NCI-H1105 (cell line): Measurements from ENCODE around the gene SLC23A3.

Experiments
- DNase-seq: peaks from one replicate; lab custom pipeline; 2025; lab: John Stamatoyannopoulos, UW

SLC23A3 gene

GRCh38 chr2:219142329-219142728 is 27.5 kb downstream of the SLC23A3 start:
- DNase-seq = no peak

- DNase-seq = no peak
These were observed 29.1 kb downstream of the SLC23A3 start for GRCh38 chr2:219140722-219141121.

DNA sequence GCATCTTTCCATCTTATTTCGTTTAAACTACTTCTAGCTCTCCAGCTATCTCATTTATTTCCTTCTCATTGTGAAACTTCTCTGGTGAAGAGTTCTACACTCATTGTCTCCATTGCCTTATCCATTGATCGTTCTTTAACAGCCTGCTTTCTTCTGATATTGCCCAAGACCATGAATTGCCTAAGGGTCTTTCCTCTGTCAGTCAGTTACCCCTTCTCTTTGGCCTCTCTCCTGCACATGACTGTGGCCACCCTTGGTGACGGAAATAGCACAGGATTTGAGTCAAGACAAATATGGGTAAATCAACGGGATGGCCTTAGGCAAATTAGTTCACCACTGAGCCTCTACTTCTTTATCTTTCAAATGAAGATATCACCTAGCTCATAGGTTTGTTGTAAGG is 35.9 kb downstream of the SLC23A3 start:
- no peak for DNase-seq

- no peak for DNase-seq
These were observed 38.1 kb downstream of the SLC23A3 start for GRCh38 chr2:219131744-219132143.

DNA sequence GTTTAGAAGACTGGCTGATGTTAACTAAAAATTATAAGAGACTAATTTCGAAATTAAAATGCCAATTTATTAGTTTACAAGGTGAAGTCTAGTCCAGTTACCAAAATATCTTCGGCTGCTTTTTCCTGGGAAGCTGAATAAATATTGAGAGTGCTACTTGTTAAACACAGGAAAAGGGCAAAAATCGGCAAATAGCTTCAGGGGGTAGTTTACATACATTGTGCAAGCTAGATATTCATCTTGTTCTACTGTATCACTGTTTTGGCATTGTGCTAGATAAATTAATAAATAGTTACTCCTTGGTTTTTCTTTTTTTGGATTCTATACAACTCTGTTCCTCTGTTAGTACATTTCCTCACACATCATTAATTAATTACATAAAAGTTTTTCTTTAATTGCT is 38.5 kb downstream of the SLC23A3 start:
- no peak for DNase-seq

DNA sequence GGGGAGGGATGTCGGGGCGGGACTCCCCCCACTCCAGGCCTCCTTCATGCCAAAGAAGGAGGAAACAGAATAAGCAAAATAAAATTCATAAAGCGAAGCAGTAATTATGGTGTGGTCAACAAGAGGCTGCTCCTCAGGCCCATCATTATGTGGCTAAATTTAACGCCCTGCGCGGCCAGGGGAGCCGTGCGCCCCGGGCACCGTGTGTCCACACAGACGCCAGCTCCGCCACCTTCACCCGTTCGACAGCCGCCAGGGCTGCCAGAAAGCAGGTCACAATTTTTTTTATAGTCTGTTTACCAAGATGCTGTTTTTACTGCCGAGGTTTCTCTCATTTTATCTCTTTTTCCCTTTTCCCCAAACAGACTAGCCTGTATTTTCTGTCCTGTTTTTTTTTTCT is 40.2 kb downstream of the SLC23A3 start:
- DNase-seq = no peak

GRCh38 chr2:219128396-219128795 is 41.4 kb downstream of the SLC23A3 start:
- no peak for DNase-seq

GRCh38 chr2:219127037-219127635 is 42.7 kb downstream of the SLC23A3 start:
- DNase-seq = no peak

- no peak for DNase-seq
These were observed 43.3 kb downstream of the SLC23A3 start for GRCh38 chr2:219126555-219126954.

DNA sequence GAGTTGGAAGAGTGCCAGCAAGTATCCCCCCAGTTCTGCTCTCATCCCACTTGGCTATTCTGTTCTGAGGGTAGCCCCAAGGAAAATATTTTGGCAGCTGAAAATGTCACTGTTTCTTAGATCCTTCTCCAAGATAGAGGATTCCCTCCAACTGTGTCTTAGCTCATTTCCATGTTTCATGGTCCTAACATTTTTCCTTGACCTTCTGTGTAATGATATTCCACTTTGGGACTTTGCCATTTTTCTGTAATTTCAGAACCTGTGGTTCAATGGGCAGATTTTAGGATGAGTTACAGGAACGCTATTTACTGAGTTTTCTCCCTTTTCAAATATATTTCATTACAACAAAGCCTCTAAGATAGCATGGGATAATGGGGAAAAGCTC is 44.0 kb downstream of the SLC23A3 start:
- DNase-seq = no peak

GRCh38 chr2:219125225-219125885 is 44.5 kb downstream of the SLC23A3 start:
- no peak for DNase-seq

- no peak for DNase-seq
These were observed 45.3 kb downstream of the SLC23A3 start for GRCh38 chr2:219124381-219125110.

DNA sequence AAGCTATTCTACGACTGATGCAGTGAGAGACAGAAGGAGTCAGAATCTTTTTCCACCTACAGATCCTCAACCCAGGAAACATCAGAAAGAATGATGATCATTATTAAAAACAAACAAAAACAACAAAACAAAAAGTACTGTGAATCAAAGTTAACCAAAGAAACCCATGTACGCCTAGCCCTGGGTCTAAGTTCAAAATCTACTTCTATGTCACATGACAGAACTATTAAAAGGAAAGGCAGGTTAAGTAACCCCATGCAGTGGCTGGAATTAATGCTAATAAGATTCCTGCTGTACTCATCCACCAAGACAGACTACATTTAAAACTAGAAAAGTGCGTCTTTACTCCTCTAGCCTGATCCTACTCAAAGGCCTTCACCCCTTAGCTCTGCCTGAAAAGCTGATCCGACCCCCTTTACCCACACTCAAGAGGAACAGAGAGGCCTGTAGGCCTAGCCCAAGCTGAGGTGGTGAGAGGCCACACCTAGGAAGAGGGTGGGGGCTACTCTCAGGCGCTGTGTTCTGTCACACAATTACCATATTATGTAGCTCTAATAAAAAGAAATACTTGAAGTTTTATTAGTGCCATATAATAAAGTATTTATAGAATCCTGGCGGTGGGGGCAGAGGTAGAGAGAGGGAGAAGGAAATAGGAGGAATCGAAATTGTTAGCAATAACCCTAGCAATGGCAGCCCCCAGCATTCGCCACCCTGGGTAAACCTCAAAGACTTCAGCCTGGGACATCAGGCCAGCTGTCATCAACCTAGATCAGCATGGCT is 46.3 kb downstream of the SLC23A3 start:
- no peak for DNase-seq

DNA sequence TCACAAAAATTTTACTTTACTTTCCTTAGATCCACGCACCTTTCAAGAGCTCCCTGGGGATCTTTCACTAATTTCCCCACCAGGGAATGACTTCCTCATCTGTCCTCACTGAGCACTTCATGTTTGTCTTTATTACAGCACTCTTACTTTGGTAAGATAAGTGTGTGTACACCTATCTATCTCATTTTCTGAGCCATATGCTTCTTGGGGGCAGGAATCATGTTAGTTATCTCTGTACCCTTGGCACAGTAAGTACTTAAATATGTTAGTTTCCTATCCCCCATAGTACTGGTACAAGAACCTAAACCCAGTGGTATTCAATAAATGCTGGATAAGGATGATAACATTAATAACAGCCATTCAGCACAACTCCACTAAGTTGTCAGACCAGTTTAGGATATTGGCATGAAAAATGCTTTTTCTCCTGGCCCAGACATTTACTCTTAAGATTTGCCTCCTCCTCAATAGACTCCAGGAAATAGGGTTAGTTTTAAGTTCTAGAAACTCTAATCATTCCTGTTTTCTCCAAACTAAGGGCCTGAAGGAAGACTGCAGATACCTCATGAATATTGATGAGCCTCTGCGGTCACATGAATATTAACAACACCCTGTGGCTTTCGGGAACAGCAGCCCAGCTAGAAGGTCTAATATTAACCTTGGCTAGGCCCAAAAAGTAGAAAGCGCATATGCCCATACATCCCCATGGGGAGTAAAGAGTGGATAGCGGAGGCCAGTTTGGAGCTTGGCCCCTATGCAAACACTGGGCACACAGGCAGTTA is 47.4 kb downstream of the SLC23A3 start:
- no peak for DNase-seq

DNA sequence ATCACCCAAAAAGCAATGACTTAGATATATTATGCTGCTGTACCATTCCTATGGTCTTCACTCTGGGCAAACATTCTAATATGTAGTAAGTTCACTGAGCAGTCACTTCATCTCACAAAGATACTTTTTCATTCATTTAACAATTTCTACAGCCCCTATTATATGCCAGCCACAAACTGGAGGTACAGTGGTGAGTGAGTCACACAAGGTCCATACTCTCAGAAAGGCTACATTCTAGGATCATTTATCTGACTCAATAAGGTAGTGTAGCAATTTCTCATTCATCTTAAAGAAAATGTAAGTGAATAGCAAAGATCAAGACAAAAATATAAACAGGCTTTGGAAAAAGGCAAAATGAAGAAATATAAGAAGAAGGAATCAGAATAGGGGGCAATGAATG is 49.7 kb downstream of the SLC23A3 start:
- DNase-seq = no peak

DNA sequence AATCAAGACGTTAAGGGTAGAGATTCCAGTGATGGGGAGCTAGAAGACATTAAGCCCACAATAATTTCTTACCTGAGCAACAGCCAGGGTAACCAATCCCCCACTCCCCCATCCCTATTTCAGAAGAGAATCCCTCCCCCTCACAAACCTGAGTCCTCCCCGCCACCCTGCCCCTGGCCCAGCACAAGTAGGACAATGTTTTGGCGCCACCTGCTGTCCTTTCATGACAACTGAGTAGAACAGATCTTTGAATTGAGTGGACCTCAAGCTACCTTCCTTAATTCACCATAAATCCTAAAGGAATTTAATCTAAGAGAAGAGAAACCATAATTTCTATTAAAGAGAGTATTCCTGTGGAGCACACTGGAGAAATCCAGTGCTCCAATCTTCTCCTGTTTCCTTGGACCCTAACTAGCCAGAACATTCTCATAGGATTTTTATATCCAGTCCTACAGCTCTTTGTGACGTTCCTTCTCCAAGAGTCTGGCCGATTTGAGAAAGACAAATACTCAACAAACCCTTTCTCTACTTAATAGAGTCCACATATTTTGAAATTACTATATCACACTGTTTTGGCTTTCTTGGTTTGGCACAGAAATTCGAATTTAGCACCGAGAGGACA is 50.3 kb downstream of the SLC23A3 start:
- peak; percentile 36 for DNase-seq

DNA sequence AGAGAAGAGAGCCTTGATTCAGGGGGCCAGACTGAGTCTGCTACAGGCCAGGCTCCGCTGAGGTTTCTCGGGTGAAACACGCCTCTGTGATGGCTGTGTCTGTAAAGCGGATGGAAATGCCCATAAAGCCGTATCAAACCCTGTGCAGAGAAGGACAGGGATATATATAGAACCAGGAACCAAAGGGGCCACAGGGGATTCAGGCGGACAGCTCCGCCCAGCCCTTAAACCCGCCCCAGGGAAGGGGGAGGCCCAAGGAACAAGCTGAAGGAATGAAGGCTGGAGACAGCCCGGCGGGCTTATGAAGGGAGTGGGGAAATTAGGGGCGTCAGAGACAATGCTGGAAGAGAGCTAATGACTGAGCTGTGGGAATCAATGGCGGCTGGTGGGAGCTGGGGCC is 51.3 kb downstream of the SLC23A3 start:
- DNase-seq = no peak

- no peak for DNase-seq
These were observed 52.8 kb downstream of the SLC23A3 start for GRCh38 chr2:219116776-219117646.

GRCh38 chr2:219112651-219113338 is 57.0 kb downstream of the SLC23A3 start:
- no peak for DNase-seq

DNA sequence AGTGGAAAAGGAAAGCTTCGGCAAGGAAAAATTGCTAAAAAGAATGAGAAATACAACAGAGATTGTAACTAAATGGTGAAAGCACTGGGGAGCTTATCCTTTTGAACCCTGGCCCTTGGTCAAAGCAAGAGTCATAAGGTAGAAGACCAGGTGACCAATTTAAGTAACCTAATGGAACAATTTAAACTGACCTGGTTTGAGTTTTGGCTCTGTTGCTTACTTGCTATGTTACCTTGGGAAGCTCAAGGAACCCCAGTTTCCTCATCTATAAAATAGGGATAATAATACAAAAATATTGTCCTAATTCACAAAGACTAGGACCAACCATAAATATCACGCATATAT is 57.8 kb downstream of the SLC23A3 start:
- no peak for DNase-seq
